Stimulated activated CD8-positive, alpha-beta memory T cell treated with anti-CD3 and anti-CD28 coated beads, Interleukin-2, amount 100 ng/mL, for 48 hours (primary cell): ENCODE data around the gene DSTN.

Experiments
- DNase-seq, 2 donors: peaks; one replicate each; pipeline ENCODE4 v3.0.0-alpha.2; 2020; ENCODE audit warnings: low read depth in 2 of 2

DSTN gene

DNA sequence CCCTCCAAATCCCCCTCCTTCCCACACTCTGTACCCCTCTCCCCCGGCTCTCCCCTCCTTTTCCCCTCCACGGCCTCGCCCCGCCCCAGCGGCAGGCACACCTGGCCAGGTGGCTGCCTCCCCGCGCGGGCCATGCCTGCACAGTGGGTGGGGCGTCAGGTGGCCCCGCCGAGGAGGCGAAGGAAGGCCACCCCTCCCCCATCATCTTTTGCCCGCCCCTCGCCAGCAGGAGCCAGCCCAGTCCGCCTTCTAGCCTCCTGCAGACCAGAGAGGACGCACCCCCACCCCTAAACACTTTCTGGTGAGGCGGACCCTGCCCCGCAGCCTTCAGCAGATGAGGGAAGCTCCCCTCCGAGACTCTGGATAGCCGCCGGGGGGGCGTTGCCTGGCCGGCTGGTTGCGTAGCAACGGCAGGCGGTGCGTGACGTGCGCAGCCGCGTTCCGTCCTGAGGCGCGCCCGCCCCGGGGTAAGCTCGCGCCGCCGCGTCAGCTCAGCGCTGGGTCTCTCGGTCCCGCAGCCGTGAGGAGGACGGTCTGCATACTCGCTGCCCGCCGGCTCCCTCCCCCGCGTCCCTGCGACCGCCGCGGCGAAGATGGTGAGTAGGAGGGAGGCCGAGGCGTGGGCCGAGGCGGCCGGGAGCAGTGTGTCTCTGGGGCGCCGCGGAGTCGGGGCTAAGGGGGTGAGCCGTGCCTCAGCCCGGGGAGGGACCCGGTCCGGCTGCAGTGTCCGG lies at the start of gene DSTN:
Gene DSTN, plus strand, starts transcription at position 460 of the 731 bp plus-strand sequence. Its CDS starts 134 bp downstream, at position 594.
- peak; percentile 82 to 83 for DNase-seq

GRCh38 chr20:17520583-17520982 lies 49.3 kb upstream of the DSTN start:
- no peak for DNase-seq

DNA sequence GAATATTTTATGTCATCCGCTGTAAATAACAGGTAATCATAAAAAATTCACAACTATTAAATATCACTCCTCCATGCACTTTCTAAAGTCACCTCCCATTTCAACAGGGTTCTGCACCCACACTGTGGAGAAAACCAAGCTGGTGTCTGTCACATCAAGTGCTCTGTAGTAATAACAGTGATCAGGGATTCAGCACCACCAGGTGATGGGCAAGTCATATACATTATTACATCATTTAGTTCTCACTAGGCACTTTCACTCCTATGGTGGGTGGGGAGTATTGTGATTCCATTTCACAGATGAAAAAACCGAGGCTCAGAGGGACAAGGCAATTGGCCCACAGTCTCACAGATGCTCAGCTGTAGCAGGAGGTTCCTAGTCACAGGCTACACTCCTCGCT lies 47.3 kb upstream of the DSTN start:
- no peak for DNase-seq

DNA sequence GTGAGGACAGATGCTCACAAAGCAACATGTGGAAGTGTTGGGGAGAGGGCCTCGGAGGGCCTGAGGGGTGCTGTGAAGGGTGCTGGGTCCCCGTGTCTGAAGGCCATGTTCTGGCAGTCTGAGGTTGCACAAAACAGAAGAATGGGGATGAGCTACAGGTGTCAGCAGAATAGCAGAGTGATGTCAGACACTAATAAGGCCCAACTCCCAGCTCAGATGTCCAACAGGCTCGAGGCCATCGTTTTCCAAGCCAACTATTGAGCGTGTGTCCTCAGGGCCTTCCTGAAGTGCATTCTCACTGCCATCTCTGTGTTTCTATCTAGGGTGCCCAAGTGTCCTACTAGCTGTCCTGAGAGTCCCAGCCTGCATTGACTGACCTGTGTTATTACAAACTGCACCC lies 46.5 kb upstream of the DSTN start:
- DNase-seq: no peak

GRCh38 chr20:17524560-17524959 lies 45.3 kb upstream of the DSTN start:
- no peak for DNase-seq

DNA sequence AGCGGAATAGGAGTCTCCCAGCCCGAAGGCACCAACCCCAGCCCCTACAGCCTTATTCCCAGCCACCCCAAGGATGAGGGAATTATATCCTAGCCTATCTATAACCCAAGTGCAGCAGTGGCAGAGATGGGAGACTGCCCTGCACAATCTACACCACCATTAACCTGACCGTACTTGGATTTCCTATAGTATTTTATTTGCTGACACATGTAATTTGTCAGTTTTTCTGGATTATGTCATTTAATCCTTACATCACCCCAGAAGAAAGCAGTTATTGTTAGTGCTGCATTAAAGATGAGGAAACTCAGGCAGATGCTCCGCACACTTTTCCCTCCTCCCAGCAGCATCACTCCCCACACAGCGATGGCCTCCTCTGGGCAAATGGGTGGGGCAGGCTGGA lies 44.7 kb upstream of the DSTN start:
- no peak for DNase-seq

DNA sequence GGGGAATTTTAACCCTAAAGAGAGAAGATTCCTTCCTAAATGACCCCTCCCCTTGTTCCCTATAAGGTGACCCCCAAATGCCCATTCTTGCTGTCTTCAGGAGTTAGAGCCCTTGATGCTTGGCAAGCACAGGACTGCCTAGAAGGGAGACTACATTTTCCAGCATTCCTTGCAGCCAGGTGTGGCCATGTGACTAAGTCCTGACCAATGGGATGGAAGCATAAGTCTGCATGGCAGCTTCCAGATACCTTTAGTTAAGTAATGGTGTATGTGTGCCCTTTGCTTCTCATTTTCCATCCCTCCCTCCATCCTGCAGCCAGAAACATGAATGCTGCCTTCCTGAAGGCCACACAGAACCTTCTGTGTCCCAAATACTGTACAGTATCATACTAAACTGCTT lies 44.2 kb upstream of the DSTN start:
- DNase-seq: no peak

- no peak for DNase-seq
Measured at GRCh38 chr20:17529586-17529985, 40.3 kb upstream of the DSTN start.

DNA sequence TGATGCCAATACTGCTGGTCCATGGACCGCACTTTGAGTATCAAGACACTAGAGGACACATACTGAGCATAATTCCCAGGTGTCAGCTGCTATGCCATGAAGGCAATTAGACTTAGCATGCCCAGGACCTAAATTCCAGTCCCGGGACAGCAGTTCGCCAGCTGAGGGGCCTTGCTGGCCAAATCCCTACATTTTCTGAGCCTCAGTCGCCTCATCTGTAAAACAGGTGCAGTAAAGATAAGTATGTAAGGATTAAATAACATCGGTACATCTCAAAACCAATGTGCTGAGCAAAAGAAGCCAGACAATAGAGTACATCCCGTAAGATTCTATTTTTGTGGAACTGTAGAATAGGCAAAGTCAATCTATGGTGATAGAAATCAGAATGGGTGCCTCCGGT lies 39.7 kb upstream of the DSTN start:
- no peak for DNase-seq

GRCh38 chr20:17530716-17531664 lies 38.9 kb upstream of the DSTN start, which contains the start of gene BFSP1:
Gene BFSP1 (minus strand): TSS chr20:17531379. CDS start chr20:17531329, 50 bp downstream.
- peak; percentile 16 to 28 for DNase-seq

DNA sequence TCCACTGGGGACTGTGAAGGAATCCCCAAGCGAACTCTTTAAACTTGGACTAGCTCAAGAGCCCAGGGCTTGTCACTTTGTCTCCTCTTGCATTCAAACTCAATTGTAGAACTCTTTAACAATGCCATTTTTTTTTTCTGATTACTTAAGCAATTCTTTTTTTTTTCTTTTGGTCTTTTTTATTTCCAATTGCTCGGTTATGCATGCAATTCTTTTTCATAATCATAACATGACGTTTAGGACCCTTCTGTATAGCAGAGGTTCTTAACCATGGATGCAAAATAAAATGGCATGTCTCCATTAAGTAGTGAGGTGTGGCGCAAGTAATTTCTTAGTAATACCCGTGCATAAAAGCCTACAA lies 38.2 kb upstream of the DSTN start:
- no peak for DNase-seq

DNA sequence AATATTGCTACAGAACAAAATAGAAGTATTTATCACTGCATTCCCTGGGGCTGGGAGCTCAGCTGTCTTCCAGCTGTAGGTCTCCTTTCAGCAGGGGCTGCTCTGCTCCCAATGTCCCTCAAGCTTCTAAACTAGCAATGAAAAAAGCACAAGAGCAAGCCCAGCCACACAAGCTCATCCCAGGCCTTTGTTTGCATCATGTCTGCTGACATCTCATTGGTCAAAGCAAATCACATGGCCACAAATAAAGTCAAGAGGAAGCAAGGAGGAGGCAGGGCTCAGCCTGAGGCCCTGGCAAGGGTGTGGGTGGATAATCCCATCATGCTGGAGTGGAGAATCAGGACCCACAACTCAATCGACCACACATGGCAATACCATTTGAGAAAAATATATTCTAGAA lies 36.5 kb upstream of the DSTN start:
- no peak for DNase-seq

DNA sequence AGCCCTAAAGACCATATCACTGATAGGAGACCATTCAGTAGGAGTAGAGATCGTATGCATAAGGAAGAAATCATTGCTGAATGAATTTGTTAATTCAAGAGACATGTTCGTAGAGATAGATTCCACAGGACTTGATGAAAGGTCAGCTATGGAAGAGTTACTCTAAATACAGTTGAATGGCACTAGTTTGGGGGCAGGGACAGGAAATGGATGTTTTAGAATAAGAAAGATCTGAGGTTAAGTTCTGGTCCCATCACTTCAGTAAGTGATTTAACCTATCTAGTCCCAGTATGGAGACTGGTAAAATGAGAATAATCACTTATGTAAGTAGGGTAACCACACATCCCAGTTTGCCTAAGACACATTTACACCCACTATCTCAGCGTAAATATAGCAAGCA lies 35.8 kb upstream of the DSTN start:
- no peak for DNase-seq

GRCh38 chr20:17536944-17537444 lies 32.9 kb upstream of the DSTN start:
- DNase-seq: peak; percentile 17 to 34

GRCh38 chr20:17537959-17538358 lies 31.9 kb upstream of the DSTN start:
- no peak for DNase-seq

DNA sequence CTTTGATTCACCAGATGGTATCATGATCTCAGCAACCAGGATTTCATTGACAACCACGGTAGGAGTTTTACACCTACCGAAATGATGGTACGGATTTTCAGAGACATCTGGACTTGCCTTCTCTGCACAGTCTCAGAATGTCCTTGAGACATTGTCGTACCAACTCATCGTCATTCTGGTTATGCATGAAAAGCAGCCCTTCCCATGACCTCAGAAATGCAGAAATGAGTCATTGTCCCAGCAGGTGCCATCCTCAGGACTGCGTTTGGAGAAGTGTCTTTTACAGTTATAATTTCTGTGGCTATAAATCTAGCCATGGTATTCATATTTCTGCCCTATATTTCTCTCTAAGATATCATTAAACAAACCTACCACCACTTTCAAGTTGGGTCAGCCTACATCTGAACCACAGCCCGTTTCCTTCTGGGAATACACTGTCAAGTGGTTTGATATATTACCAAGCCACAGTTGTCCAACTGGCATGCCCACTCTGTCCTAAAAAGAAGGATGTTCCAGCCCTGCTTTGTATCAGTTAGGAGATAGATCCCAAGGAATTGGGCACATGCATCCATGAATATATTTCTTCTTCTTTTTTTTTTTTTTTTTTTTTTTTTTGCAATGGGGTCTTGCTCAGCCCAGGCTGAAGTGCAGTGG lies 31.2 kb upstream of the DSTN start:
- no peak for DNase-seq

GRCh38 chr20:17541596-17541995 lies 28.3 kb upstream of the DSTN start:
- no peak for DNase-seq

GRCh38 chr20:17541996-17542395 lies 27.9 kb upstream of the DSTN start:
- no peak for DNase-seq

DNA sequence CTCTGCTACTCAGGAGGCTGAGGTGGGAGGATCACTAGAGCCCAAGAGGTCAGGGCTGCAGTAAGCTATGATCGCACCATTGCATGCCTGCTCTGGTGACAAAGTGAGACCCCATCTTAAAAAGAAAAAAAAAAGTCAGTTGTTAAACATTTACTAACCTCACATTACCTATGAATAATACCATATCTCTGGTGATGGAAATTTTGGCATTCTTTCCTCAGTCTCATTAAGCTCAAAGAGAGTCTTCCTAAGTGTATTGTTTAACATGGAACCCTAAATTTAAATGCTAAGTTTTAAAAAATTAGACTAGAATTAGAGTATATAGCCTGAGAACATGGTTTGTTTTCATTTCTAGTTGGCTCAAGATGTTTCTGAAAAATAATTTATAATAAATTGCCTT lies 27.4 kb upstream of the DSTN start:
- no peak for DNase-seq

GRCh38 chr20:17542993-17543412 lies 26.9 kb upstream of the DSTN start:
- no peak for DNase-seq

- no peak for DNase-seq
Measured at GRCh38 chr20:17543531-17544131, 26.2 kb upstream of the DSTN start.

DNA sequence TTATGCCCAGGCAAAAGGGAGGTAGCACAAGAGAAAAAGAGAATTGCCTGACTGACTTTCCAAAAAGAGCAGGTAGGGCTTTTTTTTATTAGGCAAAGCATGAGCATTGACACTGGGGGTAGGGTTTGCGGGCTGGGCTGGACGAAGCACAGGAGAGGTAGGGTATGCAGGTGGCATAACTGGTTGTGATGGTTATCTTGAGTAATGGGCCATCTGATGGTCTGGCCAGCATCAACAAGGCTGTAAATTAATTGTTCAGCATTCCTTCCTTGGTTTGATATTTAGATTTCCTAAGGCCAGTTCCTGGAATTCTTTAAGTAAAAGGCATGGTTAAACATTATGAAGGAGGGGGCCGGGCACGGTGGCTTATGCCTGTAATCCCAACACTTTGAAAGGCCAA lies 24.7 kb upstream of the DSTN start:
- DNase-seq: no peak
